H9 (cell line): ENCODE measurements around the gene WLS. TPM values are rescaled to one million over a fixed set of nuclear protein-coding genes. Genes with fewer than 3 reads are reported as not detected.

ENCODE experiments used
- DNase-seq: peaks from one replicate; pipeline ENCODE4 v3.0.0-alpha.2; 2017
- H2AFZ ChIP-seq: one replicate; pipeline ENCODE4 v1.6.1; 2013; ENCODE audit warnings: mild to moderate bottlenecking, low read length, control low read depth, moderate library complexity
- H2AK5ac ChIP-seq: 2 replicates; pipeline ENCODE4 v1.6.1; 2013; ENCODE audit warnings: low read length, control low read depth, mixed read lengths; ENCODE audit not compliant: insufficient read length
- H2BK120ac ChIP-seq: one replicate; pipeline ENCODE4 v1.6.1; 2013; ENCODE audit warnings: low read depth, mild to moderate bottlenecking, low read length, control low read depth, inconsistent platforms; ENCODE audit not compliant: poor library complexity, severe bottlenecking
- H2BK12ac ChIP-seq: 2 replicates; pipeline ENCODE4 v1.6.1; 2013; ENCODE audit warnings: low read length, control low read depth, mixed read lengths, low read depth; ENCODE audit not compliant: insufficient read length
- H2BK15ac ChIP-seq: 2 replicates; pipeline ENCODE4 v1.6.1; 2013; ENCODE audit warnings: low read depth, low read length, control low read depth
- H2BK20ac ChIP-seq: one replicate; pipeline ENCODE4 v1.6.1; 2013; ENCODE audit warnings: low read depth, mild to moderate bottlenecking, low read length, control low read depth, inconsistent platforms; ENCODE audit not compliant: poor library complexity, severe bottlenecking
- H2BK5ac ChIP-seq: 2 replicates; pipeline ENCODE4 v1.6.1; 2013; ENCODE audit warnings: low read length, control low read depth, mixed read lengths; ENCODE audit not compliant: insufficient read length
- H3K14ac ChIP-seq: 2 replicates; pipeline ENCODE4 v1.6.1; 2013; ENCODE audit warnings: low read length, control low read depth; ENCODE audit not compliant: insufficient read depth
- H3K18ac ChIP-seq: 2 replicates; pipeline ENCODE4 v1.6.1; 2013; ENCODE audit warnings: low read depth, mild to moderate bottlenecking, mixed read lengths, low read length, control low read depth; ENCODE audit not compliant: insufficient read length
- H3K23ac ChIP-seq: 2 replicates; pipeline ENCODE4 v1.6.1; 2013; ENCODE audit warnings: low read length, control low read depth, mixed read lengths, low read depth; ENCODE audit not compliant: insufficient read length
- H3K23me2 ChIP-seq: 2 replicates; pipeline ENCODE4 v1.6.1; 2013; ENCODE audit warnings: low read depth, mild to moderate bottlenecking, mixed read lengths, low read length, control low read depth; ENCODE audit not compliant: insufficient read length, poor library complexity, severe bottlenecking
- H3K27ac ChIP-seq: 2 replicates; pipeline ENCODE4 v1.5.1; 2013; ENCODE audit warnings: low read length, control low read depth, mixed read lengths, low read depth; ENCODE audit not compliant: insufficient read length
- H3K27me3 ChIP-seq: 2 replicates; pipeline ENCODE4 v1.6.1; 2013; ENCODE audit warnings: low read length, control low read depth, inconsistent platforms; ENCODE audit not compliant: insufficient read depth
- H3K4ac ChIP-seq: 2 replicates; pipeline ENCODE4 v1.6.1; 2013; ENCODE audit warnings: low read depth, mild to moderate bottlenecking, control low read depth, inconsistent platforms, low read length, moderate library complexity
- H3K4me1 ChIP-seq: 2 replicates; pipeline ENCODE4 v1.6.1; 2013; ENCODE audit warnings: low read length, control low read depth, inconsistent platforms; ENCODE audit not compliant: insufficient read depth
- H3K4me2 ChIP-seq: 2 replicates; pipeline ENCODE4 v1.6.1; 2013; ENCODE audit warnings: low read length, control low read depth, mixed read lengths; ENCODE audit not compliant: insufficient read length, insufficient read depth
- H3K56ac ChIP-seq: 2 replicates; pipeline ENCODE4 v1.6.1; 2013; ENCODE audit warnings: low read depth, mild to moderate bottlenecking, mixed read lengths, low read length, control low read depth; ENCODE audit not compliant: insufficient read length
- H3K79me1 ChIP-seq: 2 replicates; pipeline ENCODE4 v1.6.1; 2013; ENCODE audit warnings: low read depth, mild to moderate bottlenecking, moderate library complexity, low read length, control low read depth, inconsistent platforms; ENCODE audit not compliant: insufficient read depth, poor library complexity, severe bottlenecking
- H3K79me2 ChIP-seq: 2 replicates; pipeline ENCODE4 v1.6.1; 2013; ENCODE audit warnings: low read length, control low read depth, inconsistent platforms; ENCODE audit not compliant: insufficient read depth
- H3K9ac ChIP-seq: 2 replicates; pipeline ENCODE4 v1.6.1; 2013; ENCODE audit warnings: low read length, control low read depth, mixed read lengths; ENCODE audit not compliant: insufficient read length; ENCODE audit errors: extremely low read depth
- H3K9me3 ChIP-seq: one replicate; pipeline ENCODE4 v1.6.1; 2013; ENCODE audit warnings: low read depth, low read length, inconsistent platforms; ENCODE audit not compliant: control insufficient read depth
- H3T11ph ChIP-seq: one replicate; pipeline ENCODE4 v1.6.1; 2013; ENCODE audit warnings: mild to moderate bottlenecking, low read length, control low read depth, inconsistent platforms
- H4K20me1 ChIP-seq: one replicate; pipeline ENCODE4 v1.6.1; 2013; ENCODE audit not compliant: control insufficient read depth, insufficient read length, insufficient read depth
- H4K5ac ChIP-seq: 2 replicates; pipeline ENCODE4 v1.6.1; 2013; ENCODE audit warnings: low read depth, mild to moderate bottlenecking, mixed read lengths, low read length, control low read depth; ENCODE audit not compliant: insufficient read length
- H4K8ac ChIP-seq: replicated peaks from 2 replicates; pipeline ENCODE4 v1.6.1; 2013; ENCODE audit warnings: low read length, control low read depth, mixed read lengths, low read depth; ENCODE audit not compliant: insufficient read length
- H4K91ac ChIP-seq: 2 replicates; pipeline ENCODE4 v1.6.1; 2013; ENCODE audit warnings: low read depth, mild to moderate bottlenecking, moderate library complexity, mixed read lengths, low read length, control low read depth; ENCODE audit not compliant: insufficient read length
- H3K27ac Mint-ChIP-seq, 3 experiments: 2 replicates in 2 of 3; 3 replicates in 1 of 3; pipeline ENCODE4 v1.8.0; 2020 to 2021; ENCODE audit warnings: mixed read lengths in 3 of 3, mild to moderate bottlenecking in 1 of 3, moderate library complexity in 1 of 3
- H3K27me3 Mint-ChIP-seq: 2 replicates; pipeline ENCODE4 v1.8.0; 2021; ENCODE audit warnings: low read depth, mild to moderate bottlenecking, moderate library complexity, mixed read lengths
- H3K36me3 Mint-ChIP-seq, 3 experiments: 2 replicates in 2 of 3; 3 replicates in 1 of 3; pipeline ENCODE4 v1.8.0; 2020 to 2021; ENCODE audit warnings: low read depth in 3 of 3, mixed read lengths in 3 of 3; ENCODE audit not compliant: insufficient read depth in 1 of 3
- H3K4me1 Mint-ChIP-seq, 2 experiments: 2 replicates each; pipeline ENCODE4 v1.8.0; 2020; ENCODE audit warnings: mixed read lengths in 2 of 2
- H3K4me3 Mint-ChIP-seq, 2 experiments: 2 replicates in 1 of 2; 3 replicates in 1 of 2; pipeline ENCODE4 v1.8.0; 2020 to 2021; ENCODE audit warnings: mild to moderate bottlenecking in 2 of 2, mixed read lengths in 2 of 2, moderate library complexity in 1 of 2
- H3K9me3 Mint-ChIP-seq, 2 experiments: 2 replicates in 1 of 2; 3 replicates in 1 of 2; pipeline ENCODE4 v1.8.0; 2020; ENCODE audit warnings: mild to moderate bottlenecking in 2 of 2, mixed read lengths in 2 of 2, moderate library complexity in 1 of 2
- CTCF ChIP-seq: fragments of 200-600 bp; sonication (generic); conservative IDR thresholded peaks from 3 replicates; pipeline ENCODE4 v1.8.0; 2021; ENCODE audit warnings: antibody characterized with exemption, mild to moderate bottlenecking
- WGBS: extraction: QIAGEN DNeasy Blood & Tissue Kit; methylation state at CpG from one replicate; pipeline ENCODE4 v1.1.7; 2013; ENCODE audit warnings: missing lambda C conversion rate, low lambda C conversion rate, mixed read lengths; ENCODE audit not compliant: insufficient read length; ENCODE audit errors: extremely low coverage; 5-methylcytosine and 5-hydroxymethylcytosine counted together
- total RNA-seq: library from RNA; stranded (reverse); gene quantifications from 2 replicates; pipeline ENCODE4 v1.2.1, GENCODE V29; 2021

Gene WLS
- total RNA-seq, 1 experiment from 2014 or later, result 0.94 TPM

GRCh38 chr1:68111519-68112436, 120.5 kb downstream of the WLS start:
- Histone ChIP-seq H2BK120ac (no peak overlapping the region), H3K27me3 (no peaks in the 10 kb centered on the region), H2BK5ac (no peak overlapping the region), H3K9me3 (no peaks in the 10 kb centered on the region), H3K27ac (no peak overlapping the region), H4K20me1 (no peaks in the 10 kb centered on the region), H3T11ph (no peak overlapping the region), H4K5ac (no peak overlapping the region), H3K79me2 (no peaks in the 10 kb centered on the region), H2AK5ac (no peak overlapping the region), H3K56ac (no peak overlapping the region), H2BK15ac (no peak overlapping the region), H3K23ac (no peak overlapping the region), H3K4me2 (no peak overlapping the region), H2BK12ac (no peak overlapping the region), H4K8ac (no peak overlapping the region), H3K14ac (no peak overlapping the region), H4K91ac (no peak overlapping the region), H2AFZ (no peak overlapping the region), H2BK20ac (no peak overlapping the region), H3K23me2 (no peaks in the 10 kb centered on the region), H3K18ac (no peak overlapping the region), H3K4ac (no peak overlapping the region), H3K4me1 (no peaks in the 10 kb centered on the region), H3K79me1 (no peaks in the 10 kb centered on the region), H3K9ac (no peak overlapping the region)
- peak overlapping the region in 1 of 3 experiments; percentile 8; a peak in 1 of 7 replicates for H3K27ac Mint-ChIP-seq
- H3K36me3 Mint-ChIP-seq, result peaks cover 0 to 5% (median 0%) of the 10 kb centered on the region in 3 experiments; a peak in 1 of 7 replicates
- peaks cover 8% of the 10 kb centered on the region for H3K27me3 Mint-ChIP-seq
- H3K4me3 Mint-ChIP-seq, result no peak overlapping the region
- peak; percentile 57 for TF ChIP-seq CTCF
- H3K4me1 Mint-ChIP-seq, result peaks cover 11 to 14% of the 10 kb centered on the region in 2 experiments
- H3K9me3 Mint-ChIP-seq, result peaks cover 0 to 8% of the 10 kb centered on the region in 2 experiments; a peak in 1 of 5 replicates
- DNase-seq, result no peak
- WGBS, result no CpG with 5 or more reads among the region's 7 CpGs
